ENCODE data around the gene OSBPL9. TPM values are rescaled to one million over a fixed set of nuclear protein-coding genes. Genes with fewer than 3 reads are reported as not detected.

The OSBPL9 gene
- total and polyA plus RNA-seq, 9 of the 15 experiments (the other 6 are each of a cell fraction or from before 2014, with no cell fraction given) = 43.9 to 217 (median 170) TPM

GRCh38 chr1:51569284-51570062 is 47.4 kb upstream of the OSBPL9 start (continued):
- no peak for TF ChIP-seq ZNF449 (CRISPR knock-in tag; IDR thresholded peaks at IDR 0.05)
- TF ChIP-seq ARHGAP35 (IDR thresholded peaks at IDR 0.05; ENCODE audit: partially characterized antibody) = no peak
- TF ChIP-seq ZNF3 (CRISPR knock-in tag; IDR thresholded peaks at IDR 0.05) = no peak
- TF ChIP-seq ARID3B (CRISPR knock-in tag; IDR thresholded peaks at IDR 0.05; ENCODE audit: borderline replicate concordance) = no peak
- TF ChIP-seq ETV1 (tag; conservative IDR thresholded peaks at IDR 0.05; ENCODE audit: low read depth) = peak; percentile 40; the same call in 1 of the 2 replicates
- TF ChIP-seq MYC (IDR thresholded peaks at IDR 0.05; ENCODE audit: low read depth, low read length) = peak; percentile 57
- TF ChIP-seq MYC (CRISPR knock-in tag; IDR thresholded peaks at IDR 0.05; ENCODE audit: borderline replicate concordance, low read depth) = no peak
- TF ChIP-seq MED1 (CRISPR knock-in tag; IDR thresholded peaks at IDR 0.05; ENCODE audit: borderline replicate concordance) = no peak
- TF ChIP-seq HNRNPL (IDR thresholded peaks at IDR 0.05; ENCODE audit: low read depth, low read length) = no peak
- TF ChIP-seq ETV6 (IDR thresholded peaks at IDR 0.05; ENCODE audit: borderline replicate concordance in 1 of 2, low read depth in 2 of 2, low read length in 1 of 2) = no peak; a peak in 1 of 4 replicates
- no peak for TF ChIP-seq ETV6 (CRISPR knock-in tag; IDR thresholded peaks at IDR 0.05; ENCODE audit: borderline replicate concordance)
- TF ChIP-seq ZNF77 (CRISPR knock-in tag; IDR thresholded peaks at IDR 0.05) = no peak
- 0 out of 2 replicates have a peak, but pooled peaks have one; percentile 44 for TF ChIP-seq FOXJ2 (tag; IDR thresholded peaks at IDR 0.05)
- TF ChIP-seq TSC22D4 (tag; IDR thresholded peaks at IDR 0.05) = no peak
- peak in 1 of 2 experiments; percentile 65; a peak in 1 of 4 replicates for TF ChIP-seq HDAC1 (IDR thresholded peaks at IDR 0.05)
- no peak for TF ChIP-seq ARNT (IDR thresholded peaks at IDR 0.05)
- no peak for TF ChIP-seq ZNF511 (CRISPR knock-in tag; IDR thresholded peaks at IDR 0.05)
- no peak for TF ChIP-seq ZNF140 (CRISPR knock-in tag; IDR thresholded peaks at IDR 0.05)
- TF ChIP-seq PCBP2 (IDR thresholded peaks at IDR 0.05; ENCODE audit: low read depth, low read length, poor library complexity, severe bottlenecking) = no peak
- no peak for TF ChIP-seq MAZ (CRISPR knock-in tag; conservative IDR thresholded peaks at IDR 0.05 in 1 of 2, IDR thresholded peaks at IDR 0.05 in 1 of 2)
- no peak for TF ChIP-seq ZNF696 (CRISPR knock-in tag; conservative IDR thresholded peaks at IDR 0.05)
- TF ChIP-seq SRSF9 (IDR thresholded peaks at IDR 0.05; ENCODE audit: borderline replicate concordance, low read depth, low read length) = no peak
